Right atrium auricular region (tissue), 2 donors: ENCODE data around the gene KNSTRN. TPM values are rescaled to one million over a fixed set of nuclear protein-coding genes. Genes with fewer than 3 reads are reported as not detected.

ENCODE experiments used
- DNase-seq: peaks from one replicate; pipeline ENCODE4 v3.0.0-alpha.2; 2019; ENCODE audit warnings: low spot score
- H3K27ac ChIP-seq, 2 donors: fragments of 200-600 bp; sonication (generic); 1 replicate in 1 of 2; 2 replicates in 1 of 2; pipeline ENCODE4 v1.5.1; 2016 to 2019
- H3K27me3 ChIP-seq, 2 donors: fragments of 200-600 bp; sonication (generic); one replicate each; pipeline versions ENCODE4 v1.5.1 to v1.6.0; 2017 to 2019
- H3K36me3 ChIP-seq: fragments of 200-600 bp; sonication (generic); one replicate; pipeline ENCODE4 v1.5.1; 2016
- H3K4me1 ChIP-seq, 2 donors: fragments of 200-600 bp; sonication (generic); one replicate each; pipeline versions ENCODE4 v1.5.1 to v1.6.0; 2017 to 2019
- H3K4me3 ChIP-seq, 2 donors: fragments of 200-600 bp; sonication (generic); 1 replicate in 1 of 2; 2 replicates in 1 of 2; pipeline ENCODE4 v1.5.1; 2017 to 2019; ENCODE audit warnings: mild to moderate bottlenecking in 1 of 2, moderate library complexity in 1 of 2
- H3K9me3 ChIP-seq, 2 donors: fragments of 200-600 bp; sonication (generic); one replicate each; pipeline ENCODE4 v1.5.1; 2019
- total RNA-seq, 2 donors: library from RNA; depleted of rRNA; stranded (reverse); fragments of >200 nt; gene quantifications; one replicate each; pipeline ENCODE4 v1.1.0, GENCODE V29; 2016
- TF ChIP-seq, protein P1 (sequence below), 2 donors: fragments of 200-600 bp; sonication (generic); IDR thresholded peaks; one replicate each; pipeline ENCODE4 v1.5.1; 2019; ENCODE audit warnings: antibody characterized with exemption in 2 of 2

KNSTRN gene
- total RNA-seq, 2 donors from 2014 or later: 8.4 to 12.9 TPM

DNA sequence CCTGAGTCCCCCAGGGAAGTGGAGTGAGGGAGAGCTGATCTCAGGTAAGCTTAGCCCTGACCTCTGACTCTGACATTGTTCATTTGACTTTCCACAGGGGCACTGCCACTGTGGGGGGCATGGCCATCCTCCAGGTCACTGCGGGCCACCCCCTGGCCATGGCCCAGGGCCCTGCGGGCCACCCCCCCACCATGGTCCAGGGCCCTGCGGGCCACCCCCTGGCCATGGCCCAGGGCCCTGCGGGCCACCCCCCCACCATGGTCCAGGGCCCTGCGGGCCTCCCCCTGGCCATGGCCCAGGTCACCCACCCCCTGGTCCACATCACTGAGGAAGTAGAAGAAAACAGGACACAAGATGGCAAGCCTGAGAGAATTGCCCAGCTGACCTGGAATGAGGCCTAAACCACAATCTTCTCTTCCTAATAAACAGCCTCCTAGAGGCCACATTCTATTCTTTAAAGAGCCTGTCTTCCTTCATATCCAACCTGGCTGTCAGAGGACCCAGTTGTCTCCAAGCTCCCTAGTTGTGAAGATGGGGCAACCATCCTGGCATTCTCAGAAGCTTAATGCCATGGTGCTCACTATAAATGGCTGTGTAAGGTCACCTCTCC is 26.4 kb upstream of the KNSTRN start:
- TF ChIP-seq, protein P1, sequence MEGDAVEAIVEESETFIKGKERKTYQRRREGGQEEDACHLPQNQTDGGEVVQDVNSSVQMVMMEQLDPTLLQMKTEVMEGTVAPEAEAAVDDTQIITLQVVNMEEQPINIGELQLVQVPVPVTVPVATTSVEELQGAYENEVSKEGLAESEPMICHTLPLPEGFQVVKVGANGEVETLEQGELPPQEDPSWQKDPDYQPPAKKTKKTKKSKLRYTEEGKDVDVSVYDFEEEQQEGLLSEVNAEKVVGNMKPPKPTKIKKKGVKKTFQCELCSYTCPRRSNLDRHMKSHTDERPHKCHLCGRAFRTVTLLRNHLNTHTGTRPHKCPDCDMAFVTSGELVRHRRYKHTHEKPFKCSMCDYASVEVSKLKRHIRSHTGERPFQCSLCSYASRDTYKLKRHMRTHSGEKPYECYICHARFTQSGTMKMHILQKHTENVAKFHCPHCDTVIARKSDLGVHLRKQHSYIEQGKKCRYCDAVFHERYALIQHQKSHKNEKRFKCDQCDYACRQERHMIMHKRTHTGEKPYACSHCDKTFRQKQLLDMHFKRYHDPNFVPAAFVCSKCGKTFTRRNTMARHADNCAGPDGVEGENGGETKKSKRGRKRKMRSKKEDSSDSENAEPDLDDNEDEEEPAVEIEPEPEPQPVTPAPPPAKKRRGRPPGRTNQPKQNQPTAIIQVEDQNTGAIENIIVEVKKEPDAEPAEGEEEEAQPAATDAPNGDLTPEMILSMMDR (IDR thresholded peaks at IDR 0.05): no peak
- Histone ChIP-seq H3K27me3 (no peaks in the 10 kb centered on the region), H3K4me3 (no peak overlapping the region), H3K27ac (no peak overlapping the region), H3K9me3 (no peaks in the 10 kb centered on the region), H3K4me1 (peaks cover 0 to 15% of the 10 kb centered on the region in 2 donors), H3K36me3 (no peaks in the 10 kb centered on the region)
- no peak for DNase-seq

DNA sequence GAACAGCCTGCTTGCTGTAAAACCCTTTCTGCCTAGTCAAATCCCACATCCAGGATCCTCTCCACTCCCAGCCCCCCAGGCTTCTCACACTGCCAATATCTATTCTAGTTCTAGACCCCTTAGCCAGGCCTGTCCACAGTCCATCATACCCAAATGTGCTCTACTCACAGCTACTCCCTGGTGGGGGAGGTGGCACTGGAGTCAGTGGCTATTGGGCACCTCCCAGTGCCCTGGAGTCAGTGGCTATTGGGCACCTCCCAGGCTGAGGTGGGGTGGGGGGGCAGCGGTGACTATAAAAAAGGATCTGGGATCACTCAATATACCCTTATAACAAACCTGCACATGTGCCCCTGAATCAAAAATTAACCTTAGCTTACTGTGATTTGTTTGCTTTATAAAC is 25.3 kb upstream of the KNSTRN start:
- Histone ChIP-seq H3K36me3 (no peaks in the 10 kb centered on the region), H3K4me1 (peaks cover 0 to 15% of the 10 kb centered on the region in 2 donors), H3K4me3 (no peak overlapping the region), H3K27ac (no peak overlapping the region), H3K27me3 (no peaks in the 10 kb centered on the region), H3K9me3 (no peaks in the 10 kb centered on the region)
- no peak for DNase-seq
- TF ChIP-seq, protein P1 (IDR thresholded peaks at IDR 0.05): no peak

DNA sequence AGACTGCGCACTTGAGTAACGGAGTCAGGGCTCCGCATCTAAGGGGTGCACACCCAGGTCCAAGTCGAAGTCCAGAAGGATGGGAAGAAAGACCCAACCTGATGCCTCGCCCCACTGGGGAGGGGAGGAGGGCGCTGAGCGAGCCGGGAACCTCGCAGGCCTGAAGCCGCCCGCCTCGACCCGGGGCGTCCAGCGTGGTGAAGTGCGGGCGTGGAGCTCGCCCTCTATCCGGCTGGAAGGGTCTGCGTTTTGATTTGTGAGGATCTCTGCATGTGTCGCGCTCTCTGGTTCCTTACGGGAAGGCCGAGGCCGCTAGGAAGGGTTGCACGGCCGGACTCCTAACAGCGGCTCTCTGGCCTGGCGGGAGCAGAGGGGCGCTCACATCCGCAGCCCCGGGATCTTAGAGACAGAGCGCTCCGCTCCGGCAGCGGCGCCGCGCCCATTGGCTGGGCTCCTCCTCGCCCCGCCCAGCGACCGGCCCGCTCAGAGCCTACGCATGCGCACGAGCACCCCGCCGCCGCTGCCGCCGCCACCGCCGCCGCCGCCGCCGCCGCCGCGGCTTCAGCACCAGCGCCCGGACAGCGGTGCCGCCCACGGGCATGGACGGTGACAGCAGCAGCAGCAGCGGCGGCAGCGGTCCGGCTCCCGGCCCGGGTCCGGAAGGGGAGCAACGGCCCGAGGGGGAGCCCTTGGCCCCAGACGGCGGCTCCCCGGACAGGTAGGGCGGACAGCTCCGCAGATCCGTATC is 24.6 kb upstream of the KNSTRN start, which contains the start of gene DISP2:
DISP2 (plus strand) TSS at position 497 of the 748 bp plus-strand sequence; CDS start at position 600, 103 bp downstream.
- Histone ChIP-seq H3K4me3 (peak within 1 kb of the TSS; percentile 35 to 57), H3K27ac (peak within 1 kb of the TSS; percentile 6 to 40), H3K27me3 (no peaks in the 10 kb centered on the region), H3K4me1 (peaks cover 0 to 15% of the 10 kb centered on the region in 2 donors), H3K36me3 (no peaks in the 10 kb centered on the region), H3K9me3 (no peaks in the 10 kb centered on the region)
- peak; percentile 76 for DNase-seq
- TF ChIP-seq, protein P1 (IDR thresholded peaks at IDR 0.05): peak in 1 of 2 donors; percentile 12

DNA sequence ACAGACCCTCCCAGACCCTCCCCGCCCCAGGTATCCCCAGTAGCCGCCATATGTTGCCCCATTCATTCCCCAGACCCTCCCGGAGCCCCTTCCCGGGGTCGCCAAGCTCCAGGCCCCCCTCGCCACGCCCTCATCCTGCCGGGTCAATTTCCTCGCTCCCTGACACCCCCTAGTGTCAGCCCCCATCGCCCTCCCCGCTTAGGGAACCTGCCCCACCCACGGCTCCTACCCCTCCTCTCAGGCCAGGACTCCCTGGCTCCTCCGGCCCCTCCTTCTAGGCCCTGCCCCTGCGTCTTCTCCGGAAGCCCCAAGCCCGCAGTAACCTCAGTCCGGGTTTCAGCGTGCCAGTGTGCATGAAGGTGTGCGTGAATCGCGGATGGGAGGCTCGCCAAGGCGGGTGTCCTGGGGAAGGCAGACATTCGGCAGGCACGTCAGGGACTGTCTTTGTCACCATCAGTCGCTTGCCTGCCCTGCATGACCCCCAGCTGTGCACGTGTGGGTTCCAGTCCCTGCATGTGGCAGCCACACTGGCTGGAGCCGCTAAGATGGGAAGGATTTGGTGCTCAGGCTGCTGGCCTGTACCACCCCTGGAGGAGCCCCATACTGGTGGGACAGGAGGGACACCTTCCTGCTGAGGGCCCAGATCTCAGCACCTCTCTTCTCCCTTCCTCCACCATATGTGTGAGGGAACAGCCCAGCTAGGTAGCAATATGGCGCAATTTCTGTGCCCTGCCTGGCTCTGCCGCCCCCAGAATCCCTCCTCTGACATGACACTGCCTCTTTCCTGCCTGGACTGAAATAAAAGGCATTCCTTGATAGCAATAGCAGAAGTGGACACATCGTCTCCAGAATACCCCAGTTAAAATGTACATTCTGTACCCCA is 23.8 kb upstream of the KNSTRN start:
- no peaks in the 10 kb centered on the region for H3K36me3 ChIP-seq
- peak overlapping the region; percentile 6 to 40 for H3K27ac ChIP-seq
- no peaks in the 10 kb centered on the region for H3K27me3 ChIP-seq
- TF ChIP-seq, protein P1 (IDR thresholded peaks at IDR 0.05): no peak
- no peak for DNase-seq
- H3K9me3 ChIP-seq: no peaks in the 10 kb centered on the region
- H3K4me1 ChIP-seq: peaks cover 0 to 15% of the 10 kb centered on the region in 2 donors
- peak overlapping the region; percentile 32 to 57 for H3K4me3 ChIP-seq

DNA sequence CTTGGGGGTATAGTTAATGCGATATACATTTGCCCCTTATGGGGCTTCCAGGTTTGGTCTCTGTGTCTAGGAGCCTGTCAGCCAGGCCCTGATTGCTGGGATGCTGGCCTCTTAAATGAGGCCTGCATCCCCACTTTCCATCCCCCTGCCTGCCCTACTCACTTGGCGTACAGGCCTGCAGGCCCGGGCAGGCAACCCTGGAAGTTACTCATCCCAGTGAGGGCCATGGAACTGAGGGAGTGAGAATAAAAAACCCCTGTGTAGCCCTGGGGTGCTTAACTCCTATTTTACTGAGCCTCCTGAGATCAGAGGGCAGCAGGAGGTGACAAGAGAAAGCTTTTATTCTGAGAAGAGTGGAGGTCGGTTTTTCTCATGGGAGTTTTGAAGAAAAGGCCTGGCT is 22.5 kb upstream of the KNSTRN start:
- TF ChIP-seq, protein P1 (IDR thresholded peaks at IDR 0.05): no peak
- Histone ChIP-seq H3K36me3 (no peaks in the 10 kb centered on the region), H3K9me3 (no peaks in the 10 kb centered on the region), H3K27ac (no peak overlapping the region), H3K4me1 (peaks cover 0 to 12% of the 10 kb centered on the region in 2 donors), H3K27me3 (no peaks in the 10 kb centered on the region), H3K4me3 (no peak overlapping the region)
- DNase-seq: no peak
